NCI-H2029 (cell line): ENCODE results near the gene LRPPRC.

Source experiments
- DNase-seq: peaks from one replicate; lab custom pipeline; 2025; lab: John Stamatoyannopoulos, UW

The LRPPRC gene

GRCh38 chr2:43906448-43907109, 89.2 kb downstream of the LRPPRC start:
- no peak for DNase-seq

- DNase-seq, result no peak
Observed at GRCh38 chr2:43905871-43906270, 89.9 kb downstream of the LRPPRC start.

- no peak for DNase-seq
Observed at GRCh38 chr2:43905371-43905803, 90.4 kb downstream of the LRPPRC start.

- no peak for DNase-seq
Observed at GRCh38 chr2:43899589-43899988, 96.2 kb downstream of the LRPPRC start.

- DNase-seq, result no peak
Observed at GRCh38 chr2:43898838-43899346, 96.9 kb downstream of the LRPPRC start.

- no peak for DNase-seq
Observed at GRCh38 chr2:43898134-43898837, 97.5 kb downstream of the LRPPRC start.

GRCh38 chr2:43897492-43897891, 98.3 kb downstream of the LRPPRC start:
- no peak for DNase-seq

- no peak for DNase-seq
Observed at GRCh38 chr2:43896906-43897305, 98.9 kb downstream of the LRPPRC start.

GRCh38 chr2:43894743-43895142, 101.0 kb downstream of the LRPPRC start:
- no peak for DNase-seq

- no peak for DNase-seq
Observed at GRCh38 chr2:43890855-43891254, 104.9 kb downstream of the LRPPRC start.

GRCh38 chr2:43889416-43889815, 106.4 kb downstream of the LRPPRC start:
- no peak for DNase-seq

GRCh38 chr2:43887176-43887575, 108.6 kb downstream of the LRPPRC start:
- no peak for DNase-seq

GRCh38 chr2:43885132-43885632, 110.6 kb downstream of the LRPPRC start:
- DNase-seq, result no peak

GRCh38 chr2:43884689-43885088, 111.1 kb downstream of the LRPPRC start:
- no peak for DNase-seq

- no peak for DNase-seq
Observed at GRCh38 chr2:43882312-43882711, 113.5 kb downstream of the LRPPRC start.

- no peak for DNase-seq
Observed at GRCh38 chr2:43880952-43881351, 114.8 kb downstream of the LRPPRC start.

GRCh38 chr2:43880471-43880870, 115.3 kb downstream of the LRPPRC start:
- no peak for DNase-seq

- no peak for DNase-seq
Observed at GRCh38 chr2:43879261-43879660, 116.5 kb downstream of the LRPPRC start.

- DNase-seq, result peak; percentile 48
Observed at GRCh38 chr2:43877782-43878464, 117.9 kb downstream of the LRPPRC start.

GRCh38 chr2:43874776-43875451, 120.9 kb downstream of the LRPPRC start:
- DNase-seq, result no peak

GRCh38 chr2:43872151-43872550, 123.6 kb downstream of the LRPPRC start:
- DNase-seq, result no peak

GRCh38 chr2:43855292-43855691, 140.5 kb downstream of the LRPPRC start:
- no peak for DNase-seq
